HG02571 (cell line): Measurements from ENCODE around the gene OR2S2.

ENCODE experiments used
- ATAC-seq: cut with Tn5 transposase; IDR thresholded peaks from one replicate; pipeline ENCODE4 v1.9.1; 2021; ENCODE audit warnings: mild to moderate bottlenecking, moderate library complexity; ENCODE audit not compliant: unreplicated experiment

Gene OR2S2

GRCh38 chr9:35909687-35910612, 48.0 kb downstream of the OR2S2 start:
- no peak for ATAC-seq

- ATAC-seq: no peak
Measured at GRCh38 chr9:35909274-35909673, 48.7 kb downstream of the OR2S2 start, which contains the start of gene SPAAR. Gene SPAAR (plus strand): TSS chr9:35909490. CDS start chr9:35910464, 974 bp downstream.

- ATAC-seq: no peak
Measured at GRCh38 chr9:35908504-35909125, 49.3 kb downstream of the OR2S2 start.

GRCh38 chr9:35907711-35908503, 50.0 kb downstream of the OR2S2 start:
- no peak for ATAC-seq
